ENCODE measurements around the gene AMPD3. TPM values are rescaled to one million over a fixed set of nuclear protein-coding genes. Genes with fewer than 3 reads are reported as not detected.

The AMPD3 gene
- total RNA-seq, 1 donor from 2014 or later, result 6.8 TPM

GRCh38 chr11:10450462-10451425, 4.3 kb upstream of the AMPD3 start:
- DNase-seq (ENCODE audit: low spot score in 2 of 2, unreplicated experiment in 2 of 2), result peak in 1 of 2 experiments; percentile 73
- peaks cover 36% of the 10 kb centered on the region for H3K27me3 Mint-ChIP-seq (ENCODE audit: low read depth)
- H3K36me3 Mint-ChIP-seq, result no peaks in the 10 kb centered on the region

GRCh38 chr11:10451426-10452116, 3.5 kb upstream of the AMPD3 start:
- peak overlapping the region; percentile 82 for H3K4me3 Mint-ChIP-seq
- H3K27ac Mint-ChIP-seq, result no peak overlapping the region
- no peaks in the 10 kb centered on the region for H3K9me3 Mint-ChIP-seq
- no peaks in the 10 kb centered on the region for H3K36me3 Mint-ChIP-seq
- H3K27me3 Mint-ChIP-seq (ENCODE audit: low read depth), result peaks cover 36% of the 10 kb centered on the region
- no peak for TF ChIP-seq CTCF (IDR thresholded peaks at IDR 0.05; ENCODE audit: unreplicated experiment)
- H3K4me1 Mint-ChIP-seq, result peaks cover 32% of the 10 kb centered on the region
- DNase-seq (ENCODE audit: low spot score in 2 of 2, unreplicated experiment in 2 of 2), result no peak

More at GRCh38 chr11:10450462-10451425, 4.3 kb upstream of the AMPD3 start:
- Mint-ChIP-seq H3K27ac (peak overlapping the region; percentile 54), H3K4me3 (peak overlapping the region; percentile 82), H3K4me1 (peaks cover 24% of the 10 kb centered on the region), H3K9me3 (no peaks in the 10 kb centered on the region)
- TF ChIP-seq CTCF (IDR thresholded peaks at IDR 0.05; ENCODE audit: unreplicated experiment), result peak; percentile 83

- no peak for TF ChIP-seq CTCF (IDR thresholded peaks at IDR 0.05; ENCODE audit: unreplicated experiment)
- H3K4me1 Mint-ChIP-seq, result peaks cover 33% of the 10 kb centered on the region
- H3K4me3 Mint-ChIP-seq, result peak overlapping the region; percentile 82
- no peaks in the 10 kb centered on the region for H3K36me3 Mint-ChIP-seq
- peaks cover 36% of the 10 kb centered on the region for H3K27me3 Mint-ChIP-seq (ENCODE audit: low read depth)
- no peaks in the 10 kb centered on the region for H3K9me3 Mint-ChIP-seq
- no peak for DNase-seq (ENCODE audit: low spot score in 2 of 2, unreplicated experiment in 2 of 2)
- H3K27ac Mint-ChIP-seq, result no peak overlapping the region
Observed at GRCh38 chr11:10452211-10452767, 2.8 kb upstream of the AMPD3 start.

- no peak for TF ChIP-seq CTCF (IDR thresholded peaks at IDR 0.05; ENCODE audit: unreplicated experiment)
- H3K4me3 Mint-ChIP-seq, result no peak overlapping the region
- no peak overlapping the region for H3K27ac Mint-ChIP-seq
- no peaks in the 10 kb centered on the region for H3K9me3 Mint-ChIP-seq
- H3K27me3 Mint-ChIP-seq (ENCODE audit: low read depth), result peaks cover 32% of the 10 kb centered on the region
- DNase-seq (ENCODE audit: low spot score in 2 of 2, unreplicated experiment in 2 of 2), result no peak
- H3K36me3 Mint-ChIP-seq, result no peaks in the 10 kb centered on the region
- H3K4me1 Mint-ChIP-seq, result peaks cover 33% of the 10 kb centered on the region
Observed at GRCh38 chr11:10453261-10453660, 1.8 kb upstream of the AMPD3 start.

GRCh38 chr11:10455637-10456487, 798 bp downstream of the AMPD3 start:
- peak in 1 of 2 experiments; percentile 47 for DNase-seq (ENCODE audit: low spot score in 2 of 2, unreplicated experiment in 2 of 2)
- no peak for TF ChIP-seq CTCF (IDR thresholded peaks at IDR 0.05; ENCODE audit: unreplicated experiment)
- H3K27ac Mint-ChIP-seq, result peak overlapping the region; percentile 73
- H3K9me3 Mint-ChIP-seq, result no peaks in the 10 kb centered on the region
- H3K36me3 Mint-ChIP-seq, result no peaks in the 10 kb centered on the region
- H3K4me1 Mint-ChIP-seq, result peaks cover 36% of the 10 kb centered on the region
- peaks cover 20% of the 10 kb centered on the region for H3K27me3 Mint-ChIP-seq (ENCODE audit: low read depth)
- H3K4me3 Mint-ChIP-seq, result peak overlapping the region; percentile 58

Data from mesothelial cell of epicardium (in vitro differentiated cells).